SK-N-SH (cell line): ENCODE results near the gene STS. TPM values are rescaled to one million over a fixed set of nuclear protein-coding genes. Genes with fewer than 3 reads are reported as not detected.
A peak's percentile ranks its signal among the peaks of the same experiment; 100 is the strongest.

Source experiments
- CTCF ChIA-PET: fragments of 300-600, 350-600 bp; formaldehyde crosslinking; extraction: SDS; loops from one replicate; lab custom pipeline; 2021; lab: Yijun Ruan, JAX
- POLR2A ChIA-PET: fragments of 350-600 bp; sonication (Branson Sonifier 250); formaldehyde crosslinking; extraction: SDS; loops from one replicate; lab custom pipeline; 2020; ENCODE audit warnings: antibody characterized with exemption, inconsistent platforms; lab: Yijun Ruan, JAX
- DNase-seq: peaks from one replicate; pipeline ENCODE4 v3.0.0; 2012
- H2AFZ ChIP-seq: fragments of 200-600 bp; sonication (generic); 2 replicates; pipeline ENCODE4 v1.8.1; 2016; ENCODE audit warnings: antibody characterized with exemption, mild to moderate bottlenecking, low read depth
- H3F3A ChIP-seq: fragments of 200-600 bp; sonication (generic); replicated peaks from 2 replicates; pipeline ENCODE3; 2016; ENCODE audit warnings: antibody characterized with exemption, mild to moderate bottlenecking; ENCODE audit not compliant: insufficient read depth
- H3K27ac ChIP-seq, 2 experiments: fragments of 200-500 bp in 1 of 2; fragments of 200-600 bp in 1 of 2; sonication (Bioruptor generic) in 1 of 2; sonication (generic), shearing (Covaris generic) in 1 of 2; 2 replicates each; pipeline versions ENCODE4 v1.5.1 to v1.6.1; 2014 to 2016; ENCODE audit warnings: low read depth in 2 of 2, inconsistent platforms in 1 of 2, low read length in 1 of 2, mild to moderate bottlenecking in 1 of 2, mixed read lengths in 1 of 2
- H3K27me3 ChIP-seq: fragments of 200-600 bp; sonication (generic), shearing (Covaris generic); 2 replicates; pipeline ENCODE4 v1.6.1; 2016; ENCODE audit warnings: mixed run types; ENCODE audit not compliant: insufficient read depth
- H3K36me3 ChIP-seq, 2 experiments: fragments of 200-500 bp in 1 of 2; fragments of 200-600 bp in 1 of 2; sonication (Bioruptor generic) in 1 of 2; sonication (generic) in 1 of 2; replicated peaks in 1 of 2; 2 replicates each; pipeline versions ENCODE3 to v1.5.1; 2014 to 2016; ENCODE audit warnings: low read length in 1 of 2, mild to moderate bottlenecking in 1 of 2; ENCODE audit not compliant: insufficient read depth in 2 of 2, control insufficient read depth in 1 of 2
- H3K4me1 ChIP-seq, 2 experiments: fragments of 200-500 bp in 1 of 2; fragments of 200-600 bp in 1 of 2; sonication (Bioruptor generic) in 1 of 2; sonication (generic), shearing (Covaris generic) in 1 of 2; 2 replicates each; pipeline versions ENCODE4 v1.5.1 to v1.6.1; 2014 to 2016; ENCODE audit warnings: low read depth in 1 of 2, low read length in 1 of 2, mixed run types in 1 of 2; ENCODE audit not compliant: insufficient read depth in 2 of 2, control insufficient read depth in 1 of 2
- H3K4me2 ChIP-seq: fragments of 200-600 bp; sonication (generic), shearing (Covaris generic); 2 replicates; pipeline ENCODE4 v1.6.1; 2017; ENCODE audit warnings: mixed run types
- H3K4me3 ChIP-seq, 2 experiments: fragments of 200-500 bp in 1 of 2; fragments of 200-600 bp in 1 of 2; sonication (Bioruptor generic) in 1 of 2; sonication (generic), shearing (Covaris generic) in 1 of 2; 2 replicates each; pipeline versions ENCODE4 v1.5.1 to v1.8.1; 2014 to 2016; ENCODE audit warnings: low read depth in 2 of 2, inconsistent platforms in 1 of 2, low read length in 1 of 2, mild to moderate bottlenecking in 1 of 2, mixed read lengths in 1 of 2, moderate library complexity in 1 of 2
- H3K79me2 ChIP-seq: fragments of 200-600 bp; sonication (generic); 2 replicates; pipeline ENCODE4 v1.8.1; 2017; ENCODE audit warnings: mild to moderate bottlenecking; ENCODE audit not compliant: insufficient read depth
- H3K9ac ChIP-seq: fragments of 200-600 bp; sonication (generic); 2 replicates; pipeline ENCODE4 v1.6.1; 2017; ENCODE audit warnings: mixed run types
- H3K9me2 ChIP-seq: fragments of 200-600 bp; sonication (generic); 2 replicates; pipeline ENCODE4 v1.6.1; 2017; ENCODE audit warnings: mixed run types
- H3K9me3 ChIP-seq: fragments of 200-600 bp; sonication (generic); 2 replicates; pipeline ENCODE4 v1.6.1; 2017; ENCODE audit warnings: mixed run types, mild to moderate bottlenecking, moderate library complexity
- H4K20me1 ChIP-seq: fragments of 200-600 bp; sonication (generic); 2 replicates; pipeline ENCODE4 v1.6.1; 2017; ENCODE audit warnings: mild to moderate bottlenecking, mixed run types; ENCODE audit not compliant: insufficient read depth
- ELF1 ChIP-seq: IDR thresholded peaks from 2 replicates; pipeline ENCODE4 v1.4.0; 2012
- EP300 ChIP-seq, 2 experiments: IDR thresholded peaks; 2 replicates each; pipeline versions ENCODE4 v1.4.0 to v1.6.1; 2012; ENCODE audit warnings: borderline replicate concordance in 1 of 2, low read depth in 1 of 2, low read length in 1 of 2
- EZH2phosphoT487 ChIP-seq: fragments of 200-600 bp; sonication (generic); IDR thresholded peaks from 2 replicates; pipeline ENCODE4 v1.6.1; 2017; ENCODE audit warnings: low read depth, mixed run types, mild to moderate bottlenecking, antibody characterized with exemption, moderate library complexity, borderline replicate concordance
- FOSL2 ChIP-seq: IDR thresholded peaks from 2 replicates; pipeline ENCODE4 v1.4.0; 2012; ENCODE audit warnings: low read depth, mild to moderate bottlenecking, moderate library complexity, borderline replicate concordance
- FOXJ3 ChIP-seq: sonication (generic); formaldehyde crosslinking; IDR thresholded peaks from 2 replicates; pipeline ENCODE4 v1.5.1; 2020; ENCODE audit warnings: mild to moderate bottlenecking, missing genetic modification reagents
- JUND ChIP-seq: IDR thresholded peaks from 2 replicates; pipeline ENCODE4 v1.4.0; 2012
- POLR2AphosphoS5 ChIP-seq: IDR thresholded peaks from 2 replicates; pipeline ENCODE4 v1.6.1; 2012; ENCODE audit warnings: low read depth, low read length
- RCOR1 ChIP-seq: fragments of 150-350 bp; IDR thresholded peaks from 2 replicates; pipeline ENCODE4 v1.6.1; 2017; ENCODE audit warnings: antibody characterized with exemption, low read length
- RFX5 ChIP-seq: IDR thresholded peaks from 2 replicates; pipeline ENCODE4 v1.6.1; 2012; ENCODE audit warnings: mild to moderate bottlenecking, improper control_type of control experiment, low read length
- RXRA ChIP-seq: IDR thresholded peaks from 2 replicates; pipeline ENCODE4 v1.4.0; 2012; ENCODE audit warnings: low read depth, mild to moderate bottlenecking, borderline replicate concordance
- SMC3 ChIP-seq: IDR thresholded peaks from 2 replicates; pipeline ENCODE4 v1.6.1; 2012; ENCODE audit warnings: low read depth, low read length, improper control_type of control experiment
- TEAD4 ChIP-seq: IDR thresholded peaks from 2 replicates; pipeline ENCODE4 v1.4.0; 2012; ENCODE audit warnings: mild to moderate bottlenecking, borderline replicate concordance; ENCODE audit not compliant: insufficient read depth
- YY1 ChIP-seq: IDR thresholded peaks from 2 replicates; pipeline ENCODE4 v1.4.0; 2012; ENCODE audit warnings: low read depth, mild to moderate bottlenecking
- WGBS: methylation state at CpG from one replicate; pipeline ENCODE4 v1.1.6; 2017; ENCODE audit warnings: low lambda C conversion rate; 5-methylcytosine and 5-hydroxymethylcytosine counted together
- polyA plus RNA-seq, 3 experiments: library from polyadenylated mRNA; depleted of rRNA; stranded (reverse); fragments of >200 nt; gene quantifications; 2 replicates each; pipeline ENCODE4 v1.2.3, GENCODE V29; 2012
- TF ChIP-seq, protein P1 (sequence below): IDR thresholded peaks from 2 replicates; pipeline ENCODE4 v1.6.1; 2012; ENCODE audit warnings: mild to moderate bottlenecking, low read depth, low read length, moderate library complexity
- TF ChIP-seq, protein P2 (sequence below): IDR thresholded peaks from 2 replicates; pipeline ENCODE4; 2012
- TF ChIP-seq, protein P3 (sequence below): fragments of 150-350 bp; IDR thresholded peaks from 2 replicates; pipeline ENCODE4 v1.6.1; 2016; ENCODE audit warnings: mild to moderate bottlenecking, low read depth, low read length

The STS gene
- polyA plus RNA-seq, 1 of the 3 experiments (the other 2 are of a cell fraction): 1.1 TPM

DNA sequence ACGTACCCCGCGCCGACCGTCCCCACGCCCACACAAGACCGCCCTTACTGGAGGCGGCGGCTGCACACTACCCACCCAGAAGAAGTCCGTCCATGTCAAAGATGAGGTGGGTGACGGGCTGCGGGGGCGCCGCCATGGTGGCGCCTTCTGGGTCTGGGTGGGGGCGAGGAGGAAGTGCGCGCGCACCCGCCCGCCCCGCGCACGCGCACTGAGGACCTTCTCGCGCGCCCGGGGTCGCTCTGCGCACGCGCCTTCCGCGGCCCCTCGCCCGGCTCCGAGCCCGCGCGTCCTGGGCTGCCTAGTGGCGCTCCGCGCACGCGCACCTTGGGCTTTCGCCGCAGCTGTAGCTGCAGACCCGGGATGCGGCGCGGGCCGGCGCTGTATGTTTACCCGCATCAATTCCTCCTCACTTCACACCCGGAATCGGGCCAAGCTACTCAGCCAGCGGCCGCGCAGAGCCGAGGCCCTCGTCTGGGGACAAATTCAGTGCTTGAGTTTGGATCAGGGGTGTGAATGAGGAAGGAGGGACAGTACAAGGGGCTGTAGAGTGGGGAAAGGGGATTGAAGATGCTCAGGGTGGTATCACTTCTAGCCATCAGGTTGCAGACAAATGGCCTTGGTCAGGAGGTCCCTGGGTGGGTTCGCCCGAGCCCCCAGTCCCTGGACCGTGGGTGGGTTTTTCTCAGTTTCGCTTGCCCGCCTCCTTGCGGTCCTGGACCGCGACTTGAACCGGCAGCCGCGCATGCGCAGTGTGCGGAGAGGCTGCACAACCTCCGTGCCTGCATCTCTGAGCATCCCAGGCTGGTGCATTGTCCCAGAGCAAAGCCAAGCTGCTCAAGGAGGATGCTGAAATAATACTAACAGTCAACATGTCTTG is 704 bp downstream of the STS start, which contains the start of gene PUDP (continued):
- TF ChIP-seq, protein P1, sequence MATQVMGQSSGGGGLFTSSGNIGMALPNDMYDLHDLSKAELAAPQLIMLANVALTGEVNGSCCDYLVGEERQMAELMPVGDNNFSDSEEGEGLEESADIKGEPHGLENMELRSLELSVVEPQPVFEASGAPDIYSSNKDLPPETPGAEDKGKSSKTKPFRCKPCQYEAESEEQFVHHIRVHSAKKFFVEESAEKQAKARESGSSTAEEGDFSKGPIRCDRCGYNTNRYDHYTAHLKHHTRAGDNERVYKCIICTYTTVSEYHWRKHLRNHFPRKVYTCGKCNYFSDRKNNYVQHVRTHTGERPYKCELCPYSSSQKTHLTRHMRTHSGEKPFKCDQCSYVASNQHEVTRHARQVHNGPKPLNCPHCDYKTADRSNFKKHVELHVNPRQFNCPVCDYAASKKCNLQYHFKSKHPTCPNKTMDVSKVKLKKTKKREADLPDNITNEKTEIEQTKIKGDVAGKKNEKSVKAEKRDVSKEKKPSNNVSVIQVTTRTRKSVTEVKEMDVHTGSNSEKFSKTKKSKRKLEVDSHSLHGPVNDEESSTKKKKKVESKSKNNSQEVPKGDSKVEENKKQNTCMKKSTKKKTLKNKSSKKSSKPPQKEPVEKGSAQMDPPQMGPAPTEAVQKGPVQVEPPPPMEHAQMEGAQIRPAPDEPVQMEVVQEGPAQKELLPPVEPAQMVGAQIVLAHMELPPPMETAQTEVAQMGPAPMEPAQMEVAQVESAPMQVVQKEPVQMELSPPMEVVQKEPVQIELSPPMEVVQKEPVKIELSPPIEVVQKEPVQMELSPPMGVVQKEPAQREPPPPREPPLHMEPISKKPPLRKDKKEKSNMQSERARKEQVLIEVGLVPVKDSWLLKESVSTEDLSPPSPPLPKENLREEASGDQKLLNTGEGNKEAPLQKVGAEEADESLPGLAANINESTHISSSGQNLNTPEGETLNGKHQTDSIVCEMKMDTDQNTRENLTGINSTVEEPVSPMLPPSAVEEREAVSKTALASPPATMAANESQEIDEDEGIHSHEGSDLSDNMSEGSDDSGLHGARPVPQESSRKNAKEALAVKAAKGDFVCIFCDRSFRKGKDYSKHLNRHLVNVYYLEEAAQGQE: no peak
- TF ChIP-seq FOXJ3 (CRISPR knock-in tag): no peak
- TF ChIP-seq RXRA: no peak
- TF ChIP-seq YY1: peak; percentile 76
- no peak for TF ChIP-seq FOSL2
- TF ChIP-seq, protein P2, sequence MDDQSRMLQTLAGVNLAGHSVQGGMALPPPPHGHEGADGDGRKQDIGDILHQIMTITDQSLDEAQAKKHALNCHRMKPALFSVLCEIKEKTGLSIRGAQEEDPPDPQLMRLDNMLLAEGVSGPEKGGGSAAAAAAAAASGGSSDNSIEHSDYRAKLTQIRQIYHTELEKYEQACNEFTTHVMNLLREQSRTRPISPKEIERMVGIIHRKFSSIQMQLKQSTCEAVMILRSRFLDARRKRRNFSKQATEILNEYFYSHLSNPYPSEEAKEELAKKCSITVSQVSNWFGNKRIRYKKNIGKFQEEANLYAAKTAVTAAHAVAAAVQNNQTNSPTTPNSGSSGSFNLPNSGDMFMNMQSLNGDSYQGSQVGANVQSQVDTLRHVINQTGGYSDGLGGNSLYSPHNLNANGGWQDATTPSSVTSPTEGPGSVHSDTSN: no peak
- TF ChIP-seq, protein P3, sequence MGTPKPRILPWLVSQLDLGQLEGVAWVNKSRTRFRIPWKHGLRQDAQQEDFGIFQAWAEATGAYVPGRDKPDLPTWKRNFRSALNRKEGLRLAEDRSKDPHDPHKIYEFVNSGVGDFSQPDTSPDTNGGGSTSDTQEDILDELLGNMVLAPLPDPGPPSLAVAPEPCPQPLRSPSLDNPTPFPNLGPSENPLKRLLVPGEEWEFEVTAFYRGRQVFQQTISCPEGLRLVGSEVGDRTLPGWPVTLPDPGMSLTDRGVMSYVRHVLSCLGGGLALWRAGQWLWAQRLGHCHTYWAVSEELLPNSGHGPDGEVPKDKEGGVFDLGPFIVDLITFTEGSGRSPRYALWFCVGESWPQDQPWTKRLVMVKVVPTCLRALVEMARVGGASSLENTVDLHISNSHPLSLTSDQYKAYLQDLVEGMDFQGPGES: no peak
- peak; percentile 65; the same call in 1 of the 2 replicates for TF ChIP-seq RCOR1
- TF ChIP-seq EP300 (IDR thresholded peaks at IDR 0.05; ENCODE audit: borderline replicate concordance in 1 of 2, low read depth in 1 of 2, low read length in 1 of 2): no peak
- no peak for TF ChIP-seq EZH2phosphoT487
- TF ChIP-seq RFX5: no peak
- no peak for TF ChIP-seq TEAD4
- peak; percentile 62 for TF ChIP-seq POLR2AphosphoS5
- TF ChIP-seq JUND: no peak
- TF ChIP-seq ELF1: no peak; the same call in 1 of the 2 replicates

DNA sequence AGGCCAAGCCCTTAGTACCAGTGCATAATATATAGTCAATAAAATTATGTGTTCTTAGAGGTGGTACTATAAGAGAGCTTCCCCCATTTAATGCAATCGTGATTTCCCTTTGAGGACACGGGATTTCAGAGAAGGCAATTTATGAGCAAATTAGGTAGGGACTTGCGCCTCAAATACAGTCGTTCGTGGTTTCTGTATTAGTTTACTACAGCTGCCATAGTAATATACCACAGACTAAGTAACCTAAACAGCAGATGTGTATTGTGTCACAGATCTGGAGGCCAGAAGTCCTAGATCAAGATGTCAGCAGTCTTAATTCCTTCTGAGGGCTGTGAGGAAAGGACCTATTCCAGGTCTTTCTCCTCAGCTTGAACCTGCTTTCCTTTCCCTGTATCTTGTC is 1.9 kb downstream of the STS start:
- no peaks in the 10 kb centered on the region for H3K9me3 ChIP-seq
- CTCF ChIA-PET: no interaction called here
- H3K9ac ChIP-seq: no peak overlapping the region

More for the DNA sequence above, 1.9 kb downstream of the STS start:
- Histone ChIP-seq H3K4me2 (no peak overlapping the region), H3K27me3 (no peaks in the 10 kb centered on the region), H3K4me1 (peaks cover 0 to 5% of the 10 kb centered on the region in 2 experiments; a peak in 1 of 4 replicates), H4K20me1 (no peaks in the 10 kb centered on the region), H3K4me3 (no peak overlapping the region), H3F3A (no peaks in the 10 kb centered on the region), H2AFZ (no peak overlapping the region), H3K27ac (no peak overlapping the region), H3K9me2 (no peaks in the 10 kb centered on the region), H3K79me2 (peaks cover 30% of the 10 kb centered on the region), H3K36me3 (no peaks in the 10 kb centered on the region)
- DNase-seq: no peak
- no peak for TF ChIP-seq SMC3
- whole genome bisulfite sequencing: 80% methylated on average over 5 of the region's 5 CpGs
- POLR2A ChIA-PET: no interaction called here
